ENCODE measurements around the gene TMSB4X. TPM values are rescaled to one million over a fixed set of nuclear protein-coding genes. Genes with fewer than 3 reads are reported as not detected.

Gene TMSB4X
- total and polyA plus RNA-seq, 3 experiments from 2014 or later: 3,415 to 28,788 (median 3,478) TPM

DNA sequence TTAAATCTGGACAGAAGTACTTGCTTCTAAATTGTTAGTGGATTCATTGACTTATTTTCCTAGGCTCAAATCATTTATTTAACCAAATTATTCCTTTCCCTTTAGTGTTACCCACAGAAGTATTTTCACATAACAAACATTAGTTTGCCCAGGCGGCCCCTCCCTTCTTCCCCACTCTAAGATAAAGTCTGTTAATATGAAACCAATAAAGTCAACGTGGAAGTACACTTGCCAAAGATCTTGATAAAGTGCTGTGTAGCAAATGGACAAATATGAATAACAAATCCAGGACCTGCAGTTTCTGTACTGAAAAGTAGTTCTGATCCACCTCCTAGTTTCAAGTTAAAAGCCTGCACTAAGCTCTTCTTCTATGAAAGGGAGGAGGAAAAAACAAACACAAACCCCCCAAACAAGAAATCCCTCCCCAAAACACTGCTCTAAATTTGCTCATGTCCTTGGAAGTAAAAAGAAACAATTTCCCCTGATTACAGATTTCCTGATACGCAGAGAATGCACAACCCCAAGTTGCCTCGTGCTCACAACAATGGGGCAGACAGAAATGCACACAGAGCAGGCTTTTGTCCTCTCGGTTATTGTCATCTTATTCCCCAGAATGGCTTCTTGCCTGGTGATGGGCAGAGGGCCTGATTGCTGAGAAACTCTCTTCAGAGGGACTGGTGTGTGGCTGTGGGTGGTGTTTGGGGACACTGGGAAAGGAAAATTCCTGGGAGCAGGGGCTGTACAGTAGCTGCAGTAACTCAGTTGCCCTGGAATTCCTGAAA, 23.2 kb downstream of the TMSB4X start:
- CTCF ChIA-PET: interaction anchor here (0.9 to 3.2 kb wide), 5 partner anchors 12 to 94 kb away, joined by 3 to 11 read pairs (median 4); no protein-coding TSS in a partner anchor
- POLR2A ChIA-PET: interaction anchor here (1.9 to 2.9 kb wide), 3 partner anchors 20 to 89 kb away, joined by 8 to 20 read pairs (median 10); no protein-coding TSS in a partner anchor
- no peak for DNase-seq
- Histone ChIP-seq H3K36me3 (ENCODE audit: insufficient read depth, low read length) (no peaks in the 10 kb centered on the region), H3K4me3 (ENCODE audit: low read length) (no peak overlapping the region), H3K4me1 (ENCODE audit: insufficient read depth, low read length) (peaks cover 65% of the 10 kb centered on the region), H3K27me3 (ENCODE audit: insufficient read depth, low read length, poor library complexity, severe bottlenecking) (no peaks in the 10 kb centered on the region), H3K27ac (ENCODE audit: low read depth, low read length) (no peak overlapping the region), H3K9me3 (ENCODE audit: low read length) (no peaks in the 10 kb centered on the region)
- peak overlapping the region in 6 of 7 donors; percentile 4 to 72 (median 35) for H3K4me3 Mint-ChIP-seq
- peaks cover 0 to 2% (median 0%) of the 10 kb centered on the region in 3 donors for H3K36me3 Mint-ChIP-seq
- peaks cover 58 to 78% (median 77%) of the 10 kb centered on the region in 3 donors for H3K4me1 Mint-ChIP-seq
- peaks cover 0 to 7% of the 10 kb centered on the region in 2 donors for H3K27me3 Mint-ChIP-seq
- H3K9me3 Mint-ChIP-seq: no peaks in the 10 kb centered on the region
- peak overlapping the region; percentile 82 to 98 (median 96) for H3K27ac Mint-ChIP-seq

GRCh38 chrX:12999422-12999821, 24.5 kb downstream of the TMSB4X start:
- CTCF ChIA-PET: interaction anchor here (1.3 to 3.2 kb wide), 4 partner anchors 14 to 93 kb away, joined by 4 to 11 read pairs (median 8); no protein-coding TSS in a partner anchor
- Histone ChIP-seq H3K4me3 (ENCODE audit: low read length) (peak overlapping the region; percentile 42), H3K9me3 (ENCODE audit: low read length) (no peaks in the 10 kb centered on the region), H3K36me3 (ENCODE audit: insufficient read depth, low read length) (no peaks in the 10 kb centered on the region), H3K27ac (ENCODE audit: low read depth, low read length) (peak overlapping the region; percentile 52), H3K4me1 (ENCODE audit: insufficient read depth, low read length) (peaks cover 67% of the 10 kb centered on the region), H3K27me3 (ENCODE audit: insufficient read depth, low read length, poor library complexity, severe bottlenecking) (no peaks in the 10 kb centered on the region)
- peak overlapping the region; percentile 72 to 86 (median 75) for H3K4me3 Mint-ChIP-seq
- no peaks in the 10 kb centered on the region for H3K9me3 Mint-ChIP-seq
- POLR2A ChIA-PET: interaction anchor here (0.9 to 2.9 kb wide), 9 partner anchors 13 to 93 kb away, joined by 3 to 20 read pairs (median 5); no protein-coding TSS in a partner anchor
- H3K4me1 Mint-ChIP-seq: peaks cover 58 to 79% (median 79%) of the 10 kb centered on the region in 3 donors
- peaks cover 0 to 5% of the 10 kb centered on the region in 2 donors for H3K27me3 Mint-ChIP-seq
- H3K36me3 Mint-ChIP-seq: peaks cover 0 to under 1% (median 0%) of the 10 kb centered on the region in 3 donors
- H3K27ac Mint-ChIP-seq: peak overlapping the region; percentile 87 to 98 (median 92)
- peak in 3 of 5 donors; percentile 54 to 66 (median 58) for DNase-seq

GRCh38 chrX:13000301-13000811, 25.4 kb downstream of the TMSB4X start:
- POLR2A ChIA-PET: interaction anchor here (0.6 to 2.9 kb wide), 8 partner anchors 12 to 715 kb away, joined by 3 to 20 read pairs (median 4); no protein-coding TSS in a partner anchor
- H3K27ac ChIP-seq (ENCODE audit: low read depth, low read length): peak overlapping the region; percentile 52
- no peaks in the 10 kb centered on the region for H3K27me3 ChIP-seq (ENCODE audit: insufficient read depth, low read length, poor library complexity, severe bottlenecking)
- H3K9me3 ChIP-seq (ENCODE audit: low read length): no peaks in the 10 kb centered on the region
- Mint-ChIP-seq H3K4me3 (peak overlapping the region; percentile 72 to 86 (median 75)), H3K4me1 (peaks cover 65 to 87% (median 85%) of the 10 kb centered on the region in 3 donors), H3K9me3 (no peaks in the 10 kb centered on the region), H3K27ac (peak overlapping the region; percentile 87 to 98 (median 92)), H3K27me3 (peaks cover 0 to 6% of the 10 kb centered on the region in 2 donors), H3K36me3 (peaks cover 0 to 3% (median 0%) of the 10 kb centered on the region in 3 donors)
- peak overlapping the region; percentile 38 for H3K4me3 ChIP-seq (ENCODE audit: low read length)
- DNase-seq: peak in 3 of 5 donors; percentile 45 to 68 (median 59)
- H3K36me3 ChIP-seq (ENCODE audit: insufficient read depth, low read length): no peaks in the 10 kb centered on the region
- H3K4me1 ChIP-seq (ENCODE audit: insufficient read depth, low read length): peaks cover 76% of the 10 kb centered on the region
- CTCF ChIA-PET: interaction anchor here (0.9 to 3.2 kb wide), 7 partner anchors 9 to 92 kb away, joined by 3 to 14 read pairs (median 5); no protein-coding TSS in a partner anchor

DNA sequence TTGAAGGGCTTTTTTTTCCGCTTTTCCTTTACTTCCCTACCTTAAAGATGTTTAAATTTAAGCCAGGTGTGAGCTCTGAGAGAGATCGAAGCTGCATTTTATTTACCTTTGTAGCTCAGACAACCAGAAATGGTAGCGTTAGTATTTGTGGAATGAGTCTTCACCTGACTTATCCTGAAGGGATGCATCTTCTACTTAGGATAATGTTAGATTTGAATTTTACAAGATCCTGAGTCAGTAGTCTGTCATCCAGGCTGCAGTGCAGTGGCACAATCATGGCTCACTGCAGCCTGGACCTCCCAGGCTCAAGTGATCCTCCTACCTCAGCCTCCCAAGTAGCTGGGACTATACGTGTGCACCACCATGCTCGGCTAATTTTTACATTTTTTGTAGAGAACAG, 26.2 kb downstream of the TMSB4X start:
- Mint-ChIP-seq H3K27ac (peak overlapping the region in 7 of 8 donors; percentile 90 to 98 (median 94)), H3K4me1 (peaks cover 67 to 88% (median 86%) of the 10 kb centered on the region in 3 donors), H3K36me3 (peaks cover 0 to 3% (median 0%) of the 10 kb centered on the region in 3 donors), H3K9me3 (no peaks in the 10 kb centered on the region), H3K27me3 (peaks cover 0 to 6% of the 10 kb centered on the region in 2 donors), H3K4me3 (peak overlapping the region in 3 of 7 donors; percentile 33 to 46 (median 38))
- ChIA-PET POLR2A (interaction anchor here (0.6 to 2.3 kb wide), 5 partner anchors 11 to 504 kb away, joined by 3 to 11 read pairs (median 5); no protein-coding TSS in a partner anchor), CTCF (interaction anchor here (0.9 to 2.7 kb wide), 5 partner anchors 10 to 54 kb away, joined by 3 to 14 read pairs (median 5); no protein-coding TSS in a partner anchor)
- DNase-seq: no peak
- Histone ChIP-seq H3K9me3 (ENCODE audit: low read length) (no peaks in the 10 kb centered on the region), H3K27me3 (ENCODE audit: insufficient read depth, low read length, poor library complexity, severe bottlenecking) (no peaks in the 10 kb centered on the region), H3K36me3 (ENCODE audit: insufficient read depth, low read length) (no peaks in the 10 kb centered on the region), H3K27ac (ENCODE audit: low read depth, low read length) (no peak overlapping the region), H3K4me1 (ENCODE audit: insufficient read depth, low read length) (peaks cover 80% of the 10 kb centered on the region), H3K4me3 (ENCODE audit: low read length) (no peak overlapping the region)

DNA sequence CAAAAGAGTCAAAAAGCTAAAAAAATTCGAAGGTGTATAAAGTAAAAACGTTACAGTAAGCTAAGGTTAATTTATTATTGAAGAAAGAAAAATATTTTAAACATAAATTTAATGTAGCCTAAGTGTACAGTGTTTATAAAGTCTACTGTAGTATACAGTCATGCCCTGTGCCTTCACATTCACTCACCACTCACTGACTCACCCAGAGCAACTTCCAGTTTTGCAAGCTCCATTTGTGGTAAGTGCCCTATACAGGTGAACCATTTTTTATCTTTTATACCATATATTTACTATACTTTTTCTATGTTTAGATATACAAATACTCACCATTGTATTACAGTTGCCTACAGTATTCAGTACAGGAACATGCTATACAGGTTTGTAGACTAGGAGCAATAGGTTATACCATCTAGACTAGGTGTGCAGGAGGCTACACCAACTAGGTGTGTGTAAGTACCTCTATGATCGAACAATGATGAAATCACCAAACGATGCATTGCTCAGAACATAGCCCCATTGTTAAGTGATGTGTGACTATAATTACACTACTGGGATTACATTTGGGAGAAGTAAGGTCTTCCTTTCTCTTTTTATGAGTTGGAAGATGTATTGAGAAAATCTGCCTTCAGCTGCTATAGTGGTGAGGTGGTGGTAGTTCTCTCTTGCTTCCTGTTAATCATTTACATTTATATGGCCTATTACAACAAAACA, 27.2 kb downstream of the TMSB4X start:
- Histone ChIP-seq H3K27ac (ENCODE audit: low read depth, low read length) (no peak overlapping the region), H3K36me3 (ENCODE audit: insufficient read depth, low read length) (no peaks in the 10 kb centered on the region), H3K9me3 (ENCODE audit: low read length) (no peaks in the 10 kb centered on the region), H3K4me3 (ENCODE audit: low read length) (peak overlapping the region; percentile 35), H3K4me1 (ENCODE audit: insufficient read depth, low read length) (peaks cover 78% of the 10 kb centered on the region), H3K27me3 (ENCODE audit: insufficient read depth, low read length, poor library complexity, severe bottlenecking) (no peaks in the 10 kb centered on the region)
- ChIA-PET POLR2A (interaction anchor here (0.9 to 2.0 kb wide), 5 partner anchors 18 to 89 kb away, joined by 3 to 11 read pairs (median 5); no protein-coding TSS in a partner anchor), CTCF (interaction anchor here (0.9 to 2.7 kb wide), 6 partner anchors 9 to 690 kb away, joined by 3 to 14 read pairs (median 4); no protein-coding TSS in a partner anchor)
- Mint-ChIP-seq H3K27ac (peak overlapping the region in 7 of 8 donors; percentile 30 to 91 (median 84)), H3K4me1 (peaks cover 70 to 88% (median 87%) of the 10 kb centered on the region in 3 donors), H3K9me3 (no peaks in the 10 kb centered on the region), H3K36me3 (peaks cover 0 to 3% (median 0%) of the 10 kb centered on the region in 3 donors), H3K27me3 (peaks cover 0 to 5% of the 10 kb centered on the region in 2 donors), H3K4me3 (peak overlapping the region in 1 of 7 donors; percentile 54)
- peak in 1 of 5 donors; percentile 55 for DNase-seq

DNA sequence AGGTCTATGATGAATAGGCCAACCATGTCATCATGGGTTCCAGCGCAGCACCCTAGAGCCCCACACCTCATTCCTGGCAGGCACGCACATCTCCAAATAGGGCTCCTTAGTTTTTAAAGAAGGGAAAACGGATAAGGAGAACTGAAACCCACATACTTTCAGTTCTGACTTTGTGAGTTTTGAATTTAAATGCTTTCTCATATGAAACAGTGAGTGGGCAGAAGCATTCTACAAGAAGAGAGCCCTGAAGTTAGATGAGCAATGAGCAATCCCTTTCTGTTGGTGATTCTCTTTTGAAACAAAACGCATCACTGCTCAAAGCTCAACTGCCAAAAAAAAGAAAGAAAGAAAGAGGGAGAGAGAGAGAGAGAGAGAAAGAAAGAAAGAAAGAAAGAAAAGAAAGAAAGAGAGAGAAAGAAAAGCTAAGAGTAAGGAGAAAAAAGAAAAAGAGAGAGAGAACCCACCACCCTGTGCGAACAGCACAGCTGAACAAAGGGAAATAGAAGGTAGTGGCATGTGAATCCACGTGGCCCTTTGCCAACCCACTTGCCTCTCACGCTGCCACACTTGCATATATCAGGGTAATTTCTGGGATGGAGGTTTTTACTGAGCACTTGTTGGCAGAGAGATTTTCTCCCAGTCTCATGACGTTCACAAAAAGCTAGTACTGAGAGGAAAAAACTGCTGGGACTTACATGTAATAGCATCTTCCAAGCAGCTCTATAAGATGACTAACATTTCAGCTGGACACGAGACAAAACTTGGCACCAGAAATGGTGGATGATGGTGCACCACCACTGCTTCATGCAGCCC, 31.0 kb downstream of the TMSB4X start:
- no peak overlapping the region for H3K4me3 ChIP-seq (ENCODE audit: low read length)
- ChIA-PET POLR2A (interaction anchor here (1.0 to 1.7 kb wide), 3 partner anchors 28 to 85 kb away, joined by 5 to 8 read pairs (median 7); no protein-coding TSS in a partner anchor), CTCF (interaction anchor here (1.3 to 3.6 kb wide), 6 partner anchors 9 to 86 kb away, joined by 3 to 13 read pairs (median 3); no protein-coding TSS in a partner anchor)
- H3K27ac Mint-ChIP-seq: peak overlapping the region; percentile 84 to 96 (median 91)
- peak overlapping the region; percentile 56 to 75 (median 64) for H3K4me3 Mint-ChIP-seq
- no peaks in the 10 kb centered on the region for H3K36me3 ChIP-seq (ENCODE audit: insufficient read depth, low read length)
- H3K9me3 ChIP-seq (ENCODE audit: low read length): no peaks in the 10 kb centered on the region
- H3K27me3 Mint-ChIP-seq: peaks cover 0 to 10% of the 10 kb centered on the region in 2 donors
- H3K4me1 ChIP-seq (ENCODE audit: insufficient read depth, low read length): peaks cover 69% of the 10 kb centered on the region
- H3K9me3 Mint-ChIP-seq: no peaks in the 10 kb centered on the region
- DNase-seq: no peak
- H3K36me3 Mint-ChIP-seq: peaks cover 0 to 3% (median 0%) of the 10 kb centered on the region in 3 donors
- H3K27me3 ChIP-seq (ENCODE audit: insufficient read depth, low read length, poor library complexity, severe bottlenecking): no peaks in the 10 kb centered on the region
- H3K27ac ChIP-seq (ENCODE audit: low read depth, low read length): no peak overlapping the region
- H3K4me1 Mint-ChIP-seq: peaks cover 45 to 80% (median 72%) of the 10 kb centered on the region in 3 donors

All from CD8-positive, alpha-beta memory T cell (primary cell).